Measurements from ENCODE around the gene CD3G. TPM values are rescaled to one million over a fixed set of nuclear protein-coding genes. Genes with fewer than 3 reads are reported as not detected.
A peak's percentile ranks its signal among the peaks of the same experiment; 100 is the strongest.

Gene CD3G
- total and polyA plus RNA-seq, 10 donors = 1.4 to 30.5 (median 17.3) TPM

DNA sequence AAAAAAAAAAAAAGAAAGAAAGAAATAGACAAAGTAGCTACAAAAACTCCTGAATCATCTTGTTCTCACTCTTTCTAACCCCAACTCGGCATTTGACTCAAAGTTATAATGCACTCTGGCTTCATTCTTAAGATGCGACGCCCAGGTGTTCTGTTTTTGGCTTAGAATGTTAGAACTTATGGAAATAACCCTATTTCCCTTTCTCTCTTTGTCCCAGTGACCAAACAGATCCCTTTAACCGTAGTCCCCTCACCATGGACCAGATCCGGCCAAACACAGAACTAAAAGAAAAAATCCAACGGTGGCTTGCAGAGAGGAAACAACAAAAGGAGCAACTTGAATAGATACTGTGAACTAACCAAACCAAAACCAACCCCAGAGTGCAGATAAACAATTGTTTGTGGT is 52.0 kb downstream of the CD3G start:
- intact Hi-C loops (cut with DNase I; ENCODE audit: low total_unique reads) = no loop called here
- peak overlapping the region in 5 of 8 donors; percentile 31 to 65 (median 47) for H3K27ac ChIP-seq
- H3K27me3 ChIP-seq (replicated peaks in 1 of 7) = no peaks in the 10 kb centered on the region
- H3K4me1 ChIP-seq = peaks cover 5 to 36% (median 19%) of the 10 kb centered on the region in 6 donors
- DNase-seq = no peak
- H3K36me3 ChIP-seq = peaks cover 0 to 76% (median 63%) of the 10 kb centered on the region in 6 donors
- H3K9me3 ChIP-seq = no peaks in the 10 kb centered on the region
- no peak overlapping the region for H3K4me3 ChIP-seq
- WGBS, 5 donors = 80 to 91% (median 88%) methylated on average over 6 of the region's 6 CpGs
- TF ChIP-seq POLR2A (IDR thresholded peaks at IDR 0.05) (no peak), POLR2AphosphoS5 (IDR thresholded peaks at IDR 0.05) (no peak)
- TF ChIP-seq, protein P1, sequence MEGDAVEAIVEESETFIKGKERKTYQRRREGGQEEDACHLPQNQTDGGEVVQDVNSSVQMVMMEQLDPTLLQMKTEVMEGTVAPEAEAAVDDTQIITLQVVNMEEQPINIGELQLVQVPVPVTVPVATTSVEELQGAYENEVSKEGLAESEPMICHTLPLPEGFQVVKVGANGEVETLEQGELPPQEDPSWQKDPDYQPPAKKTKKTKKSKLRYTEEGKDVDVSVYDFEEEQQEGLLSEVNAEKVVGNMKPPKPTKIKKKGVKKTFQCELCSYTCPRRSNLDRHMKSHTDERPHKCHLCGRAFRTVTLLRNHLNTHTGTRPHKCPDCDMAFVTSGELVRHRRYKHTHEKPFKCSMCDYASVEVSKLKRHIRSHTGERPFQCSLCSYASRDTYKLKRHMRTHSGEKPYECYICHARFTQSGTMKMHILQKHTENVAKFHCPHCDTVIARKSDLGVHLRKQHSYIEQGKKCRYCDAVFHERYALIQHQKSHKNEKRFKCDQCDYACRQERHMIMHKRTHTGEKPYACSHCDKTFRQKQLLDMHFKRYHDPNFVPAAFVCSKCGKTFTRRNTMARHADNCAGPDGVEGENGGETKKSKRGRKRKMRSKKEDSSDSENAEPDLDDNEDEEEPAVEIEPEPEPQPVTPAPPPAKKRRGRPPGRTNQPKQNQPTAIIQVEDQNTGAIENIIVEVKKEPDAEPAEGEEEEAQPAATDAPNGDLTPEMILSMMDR (IDR thresholded peaks at IDR 0.05 in 8 of 11, conservative IDR thresholded peaks at IDR 0.05 in 3 of 11) = no peak

DNA sequence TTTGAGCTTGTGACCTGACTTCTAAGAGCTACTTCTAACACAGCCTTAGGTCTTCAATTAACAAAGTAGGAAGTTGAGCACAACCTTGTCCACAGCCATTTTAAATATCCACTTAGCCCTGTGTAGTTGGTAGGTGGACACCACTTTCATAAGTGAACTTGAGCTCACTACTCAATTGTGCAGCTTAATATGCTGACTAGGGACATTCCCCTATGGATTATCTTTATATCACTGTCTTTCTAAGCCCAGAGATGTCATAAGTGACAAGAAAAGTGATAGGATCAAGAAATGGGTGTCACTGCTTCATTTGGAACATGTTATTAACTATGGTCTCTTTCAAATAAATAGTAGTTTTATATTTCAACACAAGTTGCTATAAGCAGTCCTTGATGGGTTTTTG is 53.3 kb downstream of the CD3G start:
- intact Hi-C loops (cut with DNase I; ENCODE audit: low total_unique reads) = no loop called here
- Histone ChIP-seq H3K4me3 (no peak overlapping the region), H3K4me1 (peaks cover 8 to 44% (median 24%) of the 10 kb centered on the region in 6 donors), H3K27me3 (replicated peaks in 1 of 7) (no peaks in the 10 kb centered on the region), H3K27ac (peak overlapping the region in 4 of 8 donors; percentile 10 to 93 (median 91)), H3K9me3 (no peaks in the 10 kb centered on the region), H3K36me3 (peaks cover 0 to 62% (median 50%) of the 10 kb centered on the region in 6 donors)
- no peak for TF ChIP-seq POLR2AphosphoS5 (IDR thresholded peaks at IDR 0.05)
- TF ChIP-seq, protein P1 (IDR thresholded peaks at IDR 0.05 in 8 of 11, conservative IDR thresholded peaks at IDR 0.05 in 3 of 11) = no peak
- DNase-seq = no peak

DNA sequence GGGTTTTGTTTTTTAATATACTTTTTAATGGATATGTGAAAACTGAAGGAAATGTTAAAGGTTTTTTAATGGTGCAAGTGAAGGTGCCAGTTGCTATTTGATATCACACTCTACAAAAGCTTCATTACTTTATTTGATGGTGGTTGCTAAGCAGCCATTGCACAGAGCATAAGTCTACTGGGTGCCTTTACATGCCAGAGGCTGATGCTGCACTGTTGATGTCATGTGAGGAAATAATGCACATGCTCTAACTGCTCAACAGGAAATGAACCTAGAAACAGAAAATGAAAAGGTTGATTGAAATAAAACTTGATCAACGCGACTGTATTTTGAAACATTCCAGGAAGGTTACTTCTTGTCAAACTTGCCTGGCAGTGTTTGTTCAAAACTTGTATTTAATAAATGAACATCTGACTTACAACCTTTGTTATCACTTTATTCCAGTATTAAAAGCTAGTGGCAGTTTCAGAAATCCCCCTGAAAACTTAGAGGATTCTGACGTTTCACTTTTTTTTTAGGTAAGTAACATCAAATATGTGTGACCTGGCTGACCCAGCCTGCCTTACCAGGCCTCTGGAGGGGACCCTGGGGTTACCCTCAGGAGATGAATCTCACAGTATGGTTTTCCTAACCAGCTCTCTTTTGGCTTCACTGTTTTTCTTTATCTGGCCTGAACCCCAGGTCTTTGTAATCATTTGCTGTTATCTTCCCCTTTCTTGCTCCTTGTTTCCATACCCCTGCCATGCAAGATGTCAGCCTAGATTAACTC is 54.8 kb downstream of the CD3G start:
- H3K4me3 ChIP-seq = no peak overlapping the region
- no peak for TF ChIP-seq POLR2AphosphoS5 (IDR thresholded peaks at IDR 0.05)
- TF ChIP-seq, protein P1 (IDR thresholded peaks at IDR 0.05 in 8 of 11, conservative IDR thresholded peaks at IDR 0.05 in 3 of 11) = no peak
- TF ChIP-seq POLR2A (IDR thresholded peaks at IDR 0.05) = no peak
- 38 to 52% (median 43%) methylated on average over 3 of the region's 3 CpGs for WGBS, 5 donors
- DNase-seq = no peak
- H3K27me3 ChIP-seq (replicated peaks in 1 of 7) = no peaks in the 10 kb centered on the region
- peaks cover 0 to 48% (median 35%) of the 10 kb centered on the region in 6 donors for H3K36me3 ChIP-seq
- H3K27ac ChIP-seq = peak overlapping the region; percentile 14 to 93 (median 82)
- peaks cover 23 to 60% (median 40%) of the 10 kb centered on the region in 6 donors for H3K4me1 ChIP-seq
- intact Hi-C loops (cut with DNase I; ENCODE audit: low total_unique reads) = no loop called here
- H3K9me3 ChIP-seq = no peaks in the 10 kb centered on the region

DNA sequence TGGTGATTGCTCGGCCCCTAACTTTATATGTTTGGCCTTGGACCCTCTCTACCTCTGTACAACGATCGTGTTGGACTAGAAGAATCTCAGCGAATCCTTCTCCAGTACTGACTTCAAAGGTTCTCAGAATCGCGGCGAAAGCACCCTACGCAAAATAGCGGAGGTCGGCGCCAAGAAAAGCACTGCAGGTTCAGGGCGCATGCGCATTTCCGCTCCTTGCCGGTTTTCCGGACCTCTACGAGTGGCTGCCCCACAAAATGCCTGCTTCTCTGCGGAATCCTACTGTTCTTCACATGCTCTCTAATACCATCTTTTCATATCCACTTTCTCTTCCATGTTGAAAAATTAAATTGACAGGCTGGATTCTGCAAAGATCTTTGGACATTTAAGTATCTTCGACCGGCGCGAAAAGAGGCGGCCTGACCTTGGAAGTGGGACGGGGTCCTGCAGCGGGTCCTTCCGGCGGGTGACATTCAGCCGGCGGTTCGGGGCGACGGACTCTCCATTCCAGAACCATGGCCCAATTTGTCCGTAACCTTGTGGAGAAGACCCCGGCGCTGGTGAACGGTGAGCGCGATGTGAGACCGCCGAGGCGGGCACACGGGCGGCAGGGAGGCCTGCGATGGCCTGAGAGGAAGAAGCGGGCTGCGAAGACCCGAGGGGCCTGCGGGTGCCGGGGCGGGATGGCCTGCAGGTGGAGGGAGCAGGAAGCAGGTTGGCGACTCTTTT is 57.2 kb downstream of the CD3G start, which contains the start of gene ATP5MG:
Gene ATP5MG, plus strand, starts transcription at position 456 of the 729 bp plus-strand sequence. Its CDS starts 60 bp downstream, at position 516.
- Histone ChIP-seq H3K27ac (peak within 1 kb of the TSS; percentile 86 to 93 (median 91)), H3K4me3 (peak within 1 kb of the TSS; percentile 85 to 99 (median 98)), H3K4me1 (peaks cover 25 to 83% (median 62%) of the 10 kb centered on the region in 6 donors), H3K9me3 (no peaks in the 10 kb centered on the region), H3K27me3 (replicated peaks in 1 of 7) (no peaks in the 10 kb centered on the region), H3K36me3 (peaks cover 0 to 48% (median 20%) of the 10 kb centered on the region in 6 donors)
- 0 to 1% (median 0%) methylated on average over 31 to 51 of the region's 51 CpGs for WGBS, 5 donors
- TF ChIP-seq, protein P1 (IDR thresholded peaks at IDR 0.05 in 8 of 11, conservative IDR thresholded peaks at IDR 0.05 in 3 of 11) = peak in 4 of 11 experiments; percentile 16 to 48 (median 26)
- no peak for TF ChIP-seq POLR2A (IDR thresholded peaks at IDR 0.05)
- TF ChIP-seq POLR2AphosphoS5 (IDR thresholded peaks at IDR 0.05) = peak; percentile 83 to 89 (median 84)
- peak; percentile 96 for DNase-seq
- intact Hi-C loops (cut with DNase I; ENCODE audit: low total_unique reads) = no loop called here

Measured in spleen (tissue), 11 donors.